Medulla oblongata (tissue), 1 donor: ENCODE results near the gene C1QTNF1.
A peak's percentile ranks its signal among the peaks of the same experiment; 100 is the strongest.
"Not testable (repeated sequence)": the region's sequence is repeated elsewhere in the genome, so short reads cannot be mapped to it uniquely, and the experiment has no call there.

ENCODE experiments used
- DNase-seq: peaks from one replicate; pipeline ENCODE4 v3.0.0-alpha.2; 2015; ENCODE audit errors: extremely low spot score

Gene C1QTNF1

GRCh38 chr17:79022507-79022991, 1.4 kb upstream of the C1QTNF1 start:
- no peak for DNase-seq

- DNase-seq: no peak
Observed at GRCh38 chr17:79023180-79023705, 726 bp upstream of the C1QTNF1 start.

GRCh38 chr17:79024901-79025737, 1.1 kb downstream of the C1QTNF1 start:
- DNase-seq: no peak

GRCh38 chr17:79026376-79027273, 2.7 kb downstream of the C1QTNF1 start:
- no peak for DNase-seq

- no peak for DNase-seq
Observed at GRCh38 chr17:79027274-79027924, 3.4 kb downstream of the C1QTNF1 start.

- DNase-seq: no peak
Observed at GRCh38 chr17:79027925-79028491, 4.0 kb downstream of the C1QTNF1 start.

- DNase-seq: no peak
Observed at GRCh38 chr17:79028496-79029326, 4.7 kb downstream of the C1QTNF1 start.

- no peak for DNase-seq
Observed at GRCh38 chr17:79029327-79030009, 5.5 kb downstream of the C1QTNF1 start.

GRCh38 chr17:79030636-79031035, 6.7 kb downstream of the C1QTNF1 start:
- DNase-seq: not testable (repeated sequence)

- DNase-seq: no peak
Observed at GRCh38 chr17:79031996-79032875, 8.3 kb downstream of the C1QTNF1 start.

- DNase-seq: no peak
Observed at GRCh38 chr17:79033046-79033616, 9.2 kb downstream of the C1QTNF1 start.

GRCh38 chr17:79033741-79034501, 10.0 kb downstream of the C1QTNF1 start:
- DNase-seq: peak; percentile 90

GRCh38 chr17:79034931-79035485, 11.0 kb downstream of the C1QTNF1 start:
- no peak for DNase-seq

GRCh38 chr17:79035686-79036085, 11.7 kb downstream of the C1QTNF1 start:
- DNase-seq: no peak

GRCh38 chr17:79036181-79036580, 12.2 kb downstream of the C1QTNF1 start:
- no peak for DNase-seq

- DNase-seq: peak; percentile 77
Observed at GRCh38 chr17:79036596-79036995, 12.6 kb downstream of the C1QTNF1 start.

- no peak for DNase-seq
Observed at GRCh38 chr17:79038545-79039135, 14.7 kb downstream of the C1QTNF1 start.
